T-cell (primary cell): ENCODE measurements around the gene ZDHHC14. TPM values are rescaled to one million over a fixed set of nuclear protein-coding genes. Genes with fewer than 3 reads are reported as not detected.

Source experiments
- ATAC-seq, 4 experiments: fragments of 200-7000 bp in 3 of 4; fragments of 150-1000 bp in 1 of 4; cut with Tn5 transposase; replicated peaks in 1 of 4; 1 replicate in 3 of 4; 2 replicates in 1 of 4; pipeline ENCODE4 v1.10.0; 2021; ENCODE audit warnings: moderate library complexity in 3 of 4, mild to moderate bottlenecking in 2 of 4, moderate number of reproducible peaks in 1 of 4
- CTCF ChIA-PET, 2 donors: fragments of 300-600 bp; sonication (Branson Sonifier 250); formaldehyde crosslinking; loops; one replicate each; lab custom pipeline; 2022; ENCODE audit warnings: antibody characterized with exemption in 2 of 2; lab: Charles Lee
- POLR2A ChIA-PET, 2 donors: fragments of 300-600 bp; sonication (Branson Sonifier 250); formaldehyde crosslinking; loops; one replicate each; lab custom pipeline; 2022; ENCODE audit warnings: antibody characterized with exemption in 2 of 2; lab: Charles Lee
- DNase-seq, 35 experiments: peaks; one replicate each; pipeline versions ENCODE4 v3.0.0 to v3.0.0-alpha.2; 2013 to 2023
- H3K27ac ChIP-seq: one replicate; pipeline ENCODE4 v1.5.1; 2013; ENCODE audit warnings: low read length
- H3K27me3 ChIP-seq, 2 experiments: replicated peaks in 1 of 2; 1 replicate in 1 of 2; 2 replicates in 1 of 2; pipeline versions ENCODE4 v1.6.1 to v1.7.0; 2013; ENCODE audit warnings: low read length in 1 of 2, mixed read lengths in 1 of 2; ENCODE audit not compliant: control insufficient read depth in 2 of 2, insufficient read depth in 2 of 2; ENCODE audit errors: extremely low read depth in 1 of 2
- H3K36me3 ChIP-seq, 2 donors: 1 replicate in 1 of 2; 2 replicates in 1 of 2; pipeline versions ENCODE4 v1.6.1 to v1.7.0; 2013; ENCODE audit warnings: low read length in 1 of 2; ENCODE audit not compliant: control insufficient read depth in 2 of 2, insufficient read depth in 1 of 2; ENCODE audit errors: extremely low read depth in 1 of 2
- H3K4me1 ChIP-seq, 2 experiments: 1 replicate in 1 of 2; 2 replicates in 1 of 2; pipeline versions ENCODE4 v1.6.1 to v1.7.0; 2013; ENCODE audit warnings: low read length in 2 of 2, mixed read lengths in 1 of 2; ENCODE audit not compliant: insufficient read depth in 2 of 2, control insufficient read depth in 1 of 2; ENCODE audit errors: extremely low read depth in 1 of 2
- H3K4me3 ChIP-seq, 2 donors: 1 replicate in 1 of 2; 2 replicates in 1 of 2; pipeline versions ENCODE4 v1.5.1 to v1.7.0; 2013; ENCODE audit warnings: mild to moderate bottlenecking in 2 of 2, low read length in 1 of 2, moderate library complexity in 1 of 2; ENCODE audit not compliant: control insufficient read depth in 1 of 2; ENCODE audit errors: extremely low read depth in 1 of 2
- H3K9me3 ChIP-seq: 2 replicates; pipeline ENCODE4 v1.7.0; 2013
- H3K27ac Mint-ChIP-seq, 2 donors: one replicate each; pipeline ENCODE4 v1.8.0; 2020 to 2021; ENCODE audit warnings: mild to moderate bottlenecking in 2 of 2, mixed read lengths in 2 of 2
- H3K27me3 Mint-ChIP-seq, 2 donors: one replicate each; pipeline ENCODE4 v1.8.0; 2021 to 2022; ENCODE audit warnings: mixed read lengths in 2 of 2
- H3K36me3 Mint-ChIP-seq: one replicate; pipeline ENCODE4 v1.8.0; 2021; ENCODE audit warnings: mixed read lengths
- H3K4me1 Mint-ChIP-seq, 3 donors: one replicate each; pipeline ENCODE4 v1.8.0; 2020 to 2022; ENCODE audit warnings: mixed read lengths in 3 of 3, mild to moderate bottlenecking in 1 of 3
- H3K4me3 Mint-ChIP-seq, 3 donors: one replicate each; pipeline ENCODE4 v1.8.0; 2020 to 2022; ENCODE audit warnings: mild to moderate bottlenecking in 3 of 3, mixed read lengths in 3 of 3, moderate library complexity in 3 of 3
- H3K9me3 Mint-ChIP-seq, 3 donors: one replicate each; pipeline ENCODE4 v1.8.0; 2020 to 2022; ENCODE audit warnings: mixed read lengths in 3 of 3
- WGBS: methylation state at CpG from one replicate; pipeline ENCODE4 v1.1.5; 2013; ENCODE audit warnings: missing lambda C conversion rate; ENCODE audit not compliant: insufficient coverage; 5-methylcytosine and 5-hydroxymethylcytosine counted together
- total RNA-seq, 35 experiments: library from RNA in 6 of 35; stranded (reverse) in 6 of 35; fragments of 120-200 nt in 1 of 35; gene quantifications; one replicate each; pipeline versions ENCODE4 v1.2.1 to v1.2.4 and lab custom pipeline; 2013 to 2026

ZDHHC14 gene
- total RNA-seq, 5 donors from 2014 or later (not counting 1 experiment from before 2014, with no cell fraction given) = 2.1 to 3.7 (median 2.6) TPM

DNA sequence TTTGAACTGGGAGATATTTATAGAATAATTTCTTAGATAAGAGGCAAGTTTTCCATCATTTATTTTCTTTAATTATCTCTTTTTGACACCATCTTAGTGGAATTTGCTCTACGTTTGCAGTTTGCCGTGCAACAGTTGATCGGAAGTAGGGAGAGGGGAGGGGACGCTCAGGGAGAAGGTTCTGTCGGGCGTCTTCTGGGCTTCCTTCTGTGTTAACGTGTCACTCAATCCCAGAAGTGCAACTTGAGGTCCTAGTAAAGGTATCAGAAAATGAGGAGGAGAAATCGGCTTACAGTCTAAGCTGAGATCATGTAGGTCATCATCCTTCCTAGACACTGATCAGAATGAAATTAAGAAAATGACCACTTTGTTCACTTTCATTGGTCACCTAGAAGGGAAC is 293.1 kb downstream of the ZDHHC14 start:
- POLR2A ChIA-PET = interaction anchor here in 1 of 2 donors (0.5 kb wide), 1 partner anchor 935 kb away, joined by 4 read pairs; no protein-coding TSS in a partner anchor
- CTCF ChIA-PET = no interaction called here
- H3K9me3 Mint-ChIP-seq = no peaks in the 10 kb centered on the region
- H3K36me3 ChIP-seq = no peaks in the 10 kb centered on the region
- WGBS = 98% methylated on average over 6 of the region's 8 CpGs
- H3K4me3 Mint-ChIP-seq = no peak overlapping the region
- no peak overlapping the region for H3K27ac Mint-ChIP-seq
- peaks cover 9 to 18% of the 10 kb centered on the region in 2 experiments for H3K4me1 ChIP-seq
- DNase-seq = no peak
- ATAC-seq = no peak
- no peak overlapping the region for H3K27ac ChIP-seq
- no peaks in the 10 kb centered on the region for H3K36me3 Mint-ChIP-seq
- no peaks in the 10 kb centered on the region for H3K27me3 Mint-ChIP-seq
- no peaks in the 10 kb centered on the region for H3K9me3 ChIP-seq
- no peaks in the 10 kb centered on the region for H3K27me3 ChIP-seq
- H3K4me3 ChIP-seq = no peak overlapping the region
- peaks cover 14% of the 10 kb centered on the region in 3 donors for H3K4me1 Mint-ChIP-seq

DNA sequence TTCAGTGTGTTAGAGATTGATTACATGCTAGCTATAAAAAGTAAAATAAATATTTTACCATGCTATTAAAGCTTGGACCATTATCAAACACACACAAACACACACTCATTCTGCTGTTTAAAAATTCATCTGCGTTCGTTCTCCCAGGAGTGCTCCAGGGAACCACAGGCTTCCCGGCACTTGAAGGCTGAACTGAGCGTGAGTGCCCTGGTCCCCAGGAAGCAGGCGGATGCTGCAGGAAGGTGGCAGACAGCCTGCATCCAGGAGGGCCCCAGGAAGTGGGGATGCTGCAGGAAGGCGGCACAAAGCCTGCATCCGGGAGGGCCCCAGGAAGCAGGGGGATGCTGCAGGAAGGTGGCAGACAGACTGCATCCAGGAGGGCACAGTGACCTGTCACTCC is 294.8 kb downstream of the ZDHHC14 start:
- CTCF ChIA-PET = no interaction called here
- no peak overlapping the region for H3K4me3 ChIP-seq
- Mint-ChIP-seq H3K36me3 (no peaks in the 10 kb centered on the region), H3K4me3 (no peak overlapping the region), H3K27me3 (no peaks in the 10 kb centered on the region), H3K27ac (no peak overlapping the region), H3K4me1 (peaks cover 3% of the 10 kb centered on the region in 3 donors), H3K9me3 (no peaks in the 10 kb centered on the region)
- WGBS = 84% methylated on average over 7 of the region's 7 CpGs
- no peak for DNase-seq
- no peaks in the 10 kb centered on the region for H3K36me3 ChIP-seq
- no peak for ATAC-seq
- peaks cover under 1 to 2% of the 10 kb centered on the region in 2 experiments for H3K4me1 ChIP-seq
- no peaks in the 10 kb centered on the region for H3K27me3 ChIP-seq
- no peak overlapping the region for H3K27ac ChIP-seq
- POLR2A ChIA-PET = no interaction called here
- H3K9me3 ChIP-seq = no peaks in the 10 kb centered on the region

DNA sequence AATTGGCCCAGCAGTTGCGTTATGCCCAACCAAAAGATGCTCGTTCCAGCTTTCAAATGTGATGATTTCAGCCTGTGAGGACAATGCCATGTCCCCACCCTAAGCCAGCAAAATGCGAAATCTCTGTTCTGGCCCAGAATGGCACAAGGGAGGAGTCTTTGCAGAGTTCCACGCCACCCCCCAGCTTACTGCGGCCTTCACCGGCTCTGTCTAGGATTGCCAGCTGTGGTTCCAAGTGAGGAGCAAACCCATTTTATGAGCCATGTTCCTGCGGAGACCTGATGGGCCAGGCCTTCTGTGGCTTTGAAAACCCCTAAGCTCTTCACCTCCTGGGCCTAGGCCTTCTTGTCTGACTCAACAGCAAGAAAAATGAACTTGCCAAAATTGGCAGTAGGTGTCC is 295.3 kb downstream of the ZDHHC14 start:
- no peak overlapping the region for H3K4me3 ChIP-seq
- no peaks in the 10 kb centered on the region for H3K4me1 Mint-ChIP-seq
- WGBS = 85% methylated on average over 7 of the region's 7 CpGs
- H3K36me3 Mint-ChIP-seq = no peaks in the 10 kb centered on the region
- no peaks in the 10 kb centered on the region for H3K36me3 ChIP-seq
- DNase-seq (no peak), ATAC-seq (no peak)
- no peaks in the 10 kb centered on the region for H3K27me3 ChIP-seq
- no peaks in the 10 kb centered on the region for H3K9me3 ChIP-seq
- no peak overlapping the region for H3K4me3 Mint-ChIP-seq
- CTCF ChIA-PET = interaction anchor here in 1 of 2 donors (0.8 kb wide), 1 partner anchor 86 kb away, joined by 7 read pairs; no protein-coding TSS in a partner anchor
- no peak overlapping the region for H3K27ac Mint-ChIP-seq
- no peak overlapping the region for H3K27ac ChIP-seq
- POLR2A ChIA-PET = no interaction called here
- H3K27me3 Mint-ChIP-seq = no peaks in the 10 kb centered on the region
- no peaks in the 10 kb centered on the region for H3K4me1 ChIP-seq
- no peaks in the 10 kb centered on the region for H3K9me3 Mint-ChIP-seq

DNA sequence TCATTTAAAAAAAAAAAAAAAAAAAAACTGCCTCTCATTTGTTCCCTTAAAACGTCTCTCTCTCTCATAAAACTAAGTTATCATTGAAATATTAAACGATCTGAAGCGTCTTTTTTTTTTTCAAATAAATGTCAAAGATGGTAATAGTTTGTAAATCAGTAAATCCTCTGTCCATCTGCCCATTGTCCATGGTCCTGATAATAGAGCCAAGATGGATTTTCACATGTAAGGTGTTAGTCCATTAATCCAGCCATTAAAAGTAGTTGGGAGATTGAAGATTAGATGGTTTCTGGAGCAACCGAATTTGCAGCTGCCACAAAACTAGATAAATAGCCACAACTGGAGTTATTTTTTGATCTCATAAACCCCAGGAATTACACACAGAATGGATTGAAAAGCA is 296.2 kb downstream of the ZDHHC14 start:
- H3K36me3 ChIP-seq = no peaks in the 10 kb centered on the region
- H3K4me3 ChIP-seq = no peak overlapping the region
- H3K4me1 ChIP-seq = no peaks in the 10 kb centered on the region
- H3K27me3 ChIP-seq = peaks cover 0 to 3% of the 10 kb centered on the region in 2 experiments
- POLR2A ChIA-PET = no interaction called here
- no peak overlapping the region for H3K27ac Mint-ChIP-seq
- CTCF ChIA-PET = interaction anchor here in 1 of 2 donors (0.8 kb wide), 1 partner anchor 85 kb away, joined by 7 read pairs; no protein-coding TSS in a partner anchor
- H3K27me3 Mint-ChIP-seq = no peaks in the 10 kb centered on the region
- no peaks in the 10 kb centered on the region for H3K9me3 ChIP-seq
- no peaks in the 10 kb centered on the region for H3K9me3 Mint-ChIP-seq
- WGBS = 80% methylated on average over 1 of the region's 4 CpGs
- H3K27ac ChIP-seq = no peak overlapping the region
- DNase-seq = no peak
- no peaks in the 10 kb centered on the region for H3K36me3 Mint-ChIP-seq
- no peaks in the 10 kb centered on the region for H3K4me1 Mint-ChIP-seq
- ATAC-seq = no peak
- H3K4me3 Mint-ChIP-seq = no peak overlapping the region

DNA sequence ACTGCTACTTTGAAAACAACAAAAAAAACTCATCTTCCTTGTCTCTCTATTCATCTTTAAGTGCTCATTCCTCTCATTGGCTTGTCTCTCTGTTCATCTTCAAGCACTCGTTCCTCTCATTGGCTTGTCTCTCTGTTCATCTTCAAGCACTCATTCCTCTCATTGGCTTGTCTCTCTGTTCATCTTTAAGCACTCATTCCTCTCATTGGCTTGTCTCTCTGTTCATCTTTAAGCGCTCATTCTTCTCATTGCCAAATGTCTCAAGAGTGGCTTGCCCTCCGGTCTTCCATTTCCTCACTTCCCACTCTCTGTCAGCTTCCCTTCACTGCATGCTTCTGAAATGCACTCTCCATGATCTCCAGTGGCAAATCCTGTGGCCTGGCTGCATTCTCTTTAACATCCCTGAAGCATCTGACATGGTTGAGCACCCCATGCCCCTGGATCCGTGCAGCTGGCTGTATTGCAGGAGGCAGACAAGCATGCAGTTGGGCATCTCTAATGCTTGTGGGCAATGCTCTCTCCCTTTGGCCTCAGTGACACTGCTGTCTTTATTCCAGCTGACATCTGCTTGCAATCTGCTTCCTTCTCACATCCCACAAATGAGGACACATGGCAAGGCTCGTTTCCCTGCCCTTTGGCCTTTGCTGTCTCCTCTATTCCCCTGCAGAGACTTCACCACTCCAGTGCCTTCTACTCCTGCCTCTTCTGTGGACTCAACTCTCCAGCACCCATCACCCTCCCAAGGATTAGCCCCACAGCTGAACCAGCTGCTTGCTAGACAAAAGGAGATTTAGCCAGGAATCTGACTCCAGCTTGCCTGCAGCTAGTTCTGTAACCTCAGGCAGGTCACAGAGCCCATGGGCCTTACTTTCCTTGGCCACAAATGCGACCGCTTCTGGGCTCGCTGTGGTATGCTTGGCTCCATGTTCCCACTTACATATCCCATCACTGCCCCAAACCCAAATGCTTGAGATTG is 298.9 kb downstream of the ZDHHC14 start:
- Histone ChIP-seq H3K36me3 (no peaks in the 10 kb centered on the region), H3K27me3 (peaks cover 0 to 7% of the 10 kb centered on the region in 2 experiments), H3K4me3 (no peak overlapping the region), H3K9me3 (no peaks in the 10 kb centered on the region), H3K27ac (no peak overlapping the region), H3K4me1 (no peaks in the 10 kb centered on the region)
- ChIA-PET CTCF (no interaction called here), POLR2A (no interaction called here)
- ATAC-seq (no peak), DNase-seq (no peak)
- H3K36me3 Mint-ChIP-seq = no peaks in the 10 kb centered on the region
- no peaks in the 10 kb centered on the region for H3K9me3 Mint-ChIP-seq
- H3K4me1 Mint-ChIP-seq = no peaks in the 10 kb centered on the region
- no peak overlapping the region for H3K27ac Mint-ChIP-seq
- H3K4me3 Mint-ChIP-seq = no peak overlapping the region
- 85% methylated on average over 8 of the region's 8 CpGs for WGBS
- H3K27me3 Mint-ChIP-seq = no peaks in the 10 kb centered on the region

DNA sequence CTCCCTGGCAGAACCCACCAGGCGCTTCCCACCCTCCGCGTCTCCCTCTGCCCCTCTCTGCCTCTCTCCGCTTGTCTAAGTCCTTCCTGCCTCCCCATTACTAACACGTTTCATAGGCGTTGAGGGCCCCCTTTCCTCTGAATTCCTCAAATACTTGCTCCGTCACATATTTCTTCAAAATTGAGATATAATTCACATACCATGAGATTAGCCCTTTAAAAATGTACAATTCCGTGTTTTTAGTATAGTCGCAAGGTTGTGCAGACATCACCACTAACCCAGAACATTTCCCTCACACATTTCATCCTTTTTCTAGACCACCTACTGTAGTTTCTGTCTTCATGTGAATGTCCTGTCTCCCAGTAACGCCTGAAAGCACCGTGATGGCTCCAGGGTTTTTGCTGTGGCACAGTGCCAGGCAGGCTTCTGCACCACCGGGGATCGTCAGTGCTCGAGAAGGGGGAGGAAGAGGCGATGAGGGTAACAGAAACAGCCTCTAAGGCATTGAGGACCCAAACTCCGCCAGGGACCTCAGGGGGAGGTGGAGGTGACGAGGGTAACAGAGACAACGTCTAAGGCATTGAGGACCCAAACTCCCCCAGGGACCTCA is 300.2 kb downstream of the ZDHHC14 start:
- POLR2A ChIA-PET = no interaction called here
- Mint-ChIP-seq H3K9me3 (no peaks in the 10 kb centered on the region), H3K27me3 (no peaks in the 10 kb centered on the region), H3K4me3 (no peak overlapping the region), H3K4me1 (no peaks in the 10 kb centered on the region), H3K36me3 (no peaks in the 10 kb centered on the region), H3K27ac (no peak overlapping the region)
- H3K9me3 ChIP-seq = no peaks in the 10 kb centered on the region
- no peaks in the 10 kb centered on the region for H3K36me3 ChIP-seq
- CTCF ChIA-PET = no interaction called here
- peaks cover 0 to 10% of the 10 kb centered on the region in 2 experiments for H3K27me3 ChIP-seq
- DNase-seq = no peak
- H3K27ac ChIP-seq = no peak overlapping the region
- WGBS = 94% methylated on average over 11 of the region's 18 CpGs
- no peaks in the 10 kb centered on the region for H3K4me1 ChIP-seq
- no peak for ATAC-seq
- H3K4me3 ChIP-seq = no peak overlapping the region
